T-helper 1 cell (primary cell): ENCODE results near the gene KIF25.

ENCODE experiments used
- DNase-seq, 5 donors: peaks; one replicate each; pipeline ENCODE4 v3.0.0-alpha.2; 2012 to 2020

KIF25 gene

DNA sequence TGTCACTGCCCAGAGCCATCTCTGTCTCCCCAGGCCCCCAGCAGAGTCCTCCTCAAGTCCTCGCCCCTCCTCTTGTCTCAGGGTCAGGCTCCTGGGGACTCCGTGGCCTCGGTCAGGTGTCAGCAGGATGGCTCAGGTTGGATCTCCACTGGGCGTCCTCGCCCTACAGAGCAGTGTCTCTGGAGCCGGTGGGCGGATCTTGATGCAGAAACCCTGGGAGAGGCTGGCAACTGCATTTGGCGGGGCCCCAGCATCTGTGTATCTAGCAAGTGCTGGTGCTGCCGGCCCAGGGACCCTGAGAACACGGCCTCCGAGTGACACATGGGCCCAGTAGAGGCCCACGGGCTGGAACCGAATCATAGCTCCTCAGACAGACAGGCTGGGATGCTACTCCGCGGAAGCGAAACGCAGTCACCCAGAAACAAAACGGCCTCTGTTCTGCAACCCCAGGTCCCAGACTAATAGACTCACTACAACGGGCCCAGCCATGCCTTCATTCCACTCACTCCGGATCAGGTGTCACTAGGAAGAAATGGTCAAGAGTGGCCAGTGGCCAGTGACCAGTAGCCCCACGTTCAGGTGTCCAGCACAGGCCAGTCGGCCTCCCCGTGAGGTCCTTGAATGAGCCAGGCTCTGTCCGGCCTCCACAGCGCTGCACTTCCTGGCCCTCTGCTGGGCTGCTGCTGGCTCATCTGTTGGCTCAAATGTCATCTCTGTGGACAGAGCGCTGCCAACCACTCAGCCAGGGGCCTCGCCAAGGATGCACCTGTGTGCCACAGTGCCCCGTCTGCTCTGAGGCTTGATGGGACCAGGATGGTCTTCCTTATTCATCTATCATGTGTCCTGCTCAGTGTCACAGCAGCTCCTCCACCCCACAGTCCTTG, 94.2 kb downstream of the KIF25 start:
- DNase-seq = peak in 1 of 5 donors; percentile 1

DNA sequence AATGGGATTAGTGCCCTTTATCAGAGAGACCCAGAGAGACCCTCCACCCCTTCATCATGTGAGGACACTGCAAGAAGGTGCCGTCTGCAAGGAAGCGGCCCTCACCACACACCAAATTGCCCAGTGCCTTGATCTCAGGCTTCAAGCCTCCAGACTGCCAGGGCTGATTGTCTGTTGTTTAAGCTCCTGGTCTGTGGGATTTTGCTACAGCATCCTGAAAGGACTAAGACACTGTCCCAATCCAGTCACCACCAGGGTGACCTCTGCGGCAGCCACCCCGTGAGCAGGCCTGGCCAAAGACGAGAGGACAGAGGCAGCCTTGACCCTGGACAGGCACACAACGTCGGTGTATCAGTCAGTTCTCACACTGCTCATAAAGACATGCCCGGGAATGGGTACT, 95.1 kb downstream of the KIF25 start:
- no peak for DNase-seq

DNA sequence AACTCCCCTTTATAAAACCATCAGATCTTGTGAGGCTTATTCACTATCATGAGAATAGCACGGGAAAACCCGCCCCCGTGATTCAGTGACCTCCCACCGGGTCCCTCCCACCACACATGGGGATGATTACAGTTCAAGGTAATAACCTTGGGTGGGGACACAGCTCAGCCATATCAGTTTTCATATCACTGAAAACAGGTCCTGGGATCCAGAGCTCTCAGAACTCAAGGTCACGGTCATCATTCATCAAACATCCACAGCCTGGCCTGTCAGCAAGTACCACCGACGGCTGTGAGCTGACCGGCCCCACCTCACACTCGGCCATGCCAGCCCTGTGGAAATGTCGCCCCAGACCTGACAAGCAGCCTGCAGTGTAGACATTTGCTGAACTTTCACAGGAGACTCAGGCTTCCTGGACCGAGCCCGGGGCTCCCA, 95.6 kb downstream of the KIF25 start:
- DNase-seq = no peak

DNA sequence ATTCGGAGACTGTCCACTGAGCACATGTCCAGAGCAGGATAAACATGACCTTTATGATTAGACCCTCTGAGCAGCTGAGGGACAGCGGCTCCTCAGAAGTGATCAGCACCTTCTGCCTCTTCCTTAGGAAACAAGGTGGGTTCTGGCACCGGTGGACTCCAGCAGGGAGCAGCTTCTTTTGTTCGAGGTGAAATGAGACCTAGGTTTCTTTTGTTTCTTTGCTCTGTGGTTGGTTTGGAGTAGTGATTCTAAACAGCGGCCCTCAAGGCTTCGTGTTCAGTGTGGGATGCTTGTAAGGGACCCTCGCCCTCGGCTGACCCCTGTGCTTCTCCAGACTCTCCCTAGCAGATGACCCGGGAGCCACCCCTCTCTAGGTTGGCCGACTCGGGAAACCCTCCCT, 96.2 kb downstream of the KIF25 start:
- DNase-seq = no peak
